H9 (cell line): ENCODE data around the gene CLTCL1. TPM values are rescaled to one million over a fixed set of nuclear protein-coding genes. Genes with fewer than 3 reads are reported as not detected.

ENCODE experiments used
- DNase-seq: peaks from one replicate; pipeline ENCODE4 v3.0.0-alpha.2; 2017
- H2AFZ ChIP-seq: one replicate; pipeline ENCODE4 v1.6.1; 2013; ENCODE audit warnings: mild to moderate bottlenecking, low read length, control low read depth, moderate library complexity
- H2AK5ac ChIP-seq: 2 replicates; pipeline ENCODE4 v1.6.1; 2013; ENCODE audit warnings: low read length, control low read depth, mixed read lengths; ENCODE audit not compliant: insufficient read length
- H2BK120ac ChIP-seq: one replicate; pipeline ENCODE4 v1.6.1; 2013; ENCODE audit warnings: low read depth, mild to moderate bottlenecking, low read length, control low read depth, inconsistent platforms; ENCODE audit not compliant: poor library complexity, severe bottlenecking
- H2BK12ac ChIP-seq: 2 replicates; pipeline ENCODE4 v1.6.1; 2013; ENCODE audit warnings: low read length, control low read depth, mixed read lengths, low read depth; ENCODE audit not compliant: insufficient read length
- H2BK15ac ChIP-seq: 2 replicates; pipeline ENCODE4 v1.6.1; 2013; ENCODE audit warnings: low read depth, low read length, control low read depth
- H2BK20ac ChIP-seq: one replicate; pipeline ENCODE4 v1.6.1; 2013; ENCODE audit warnings: low read depth, mild to moderate bottlenecking, low read length, control low read depth, inconsistent platforms; ENCODE audit not compliant: poor library complexity, severe bottlenecking
- H2BK5ac ChIP-seq: 2 replicates; pipeline ENCODE4 v1.6.1; 2013; ENCODE audit warnings: low read length, control low read depth, mixed read lengths; ENCODE audit not compliant: insufficient read length
- H3K14ac ChIP-seq: 2 replicates; pipeline ENCODE4 v1.6.1; 2013; ENCODE audit warnings: low read length, control low read depth; ENCODE audit not compliant: insufficient read depth
- H3K18ac ChIP-seq: 2 replicates; pipeline ENCODE4 v1.6.1; 2013; ENCODE audit warnings: low read depth, mild to moderate bottlenecking, mixed read lengths, low read length, control low read depth; ENCODE audit not compliant: insufficient read length
- H3K23ac ChIP-seq: 2 replicates; pipeline ENCODE4 v1.6.1; 2013; ENCODE audit warnings: low read length, control low read depth, mixed read lengths, low read depth; ENCODE audit not compliant: insufficient read length
- H3K23me2 ChIP-seq: 2 replicates; pipeline ENCODE4 v1.6.1; 2013; ENCODE audit warnings: low read depth, mild to moderate bottlenecking, mixed read lengths, low read length, control low read depth; ENCODE audit not compliant: insufficient read length, poor library complexity, severe bottlenecking
- H3K27ac ChIP-seq: 2 replicates; pipeline ENCODE4 v1.5.1; 2013; ENCODE audit warnings: low read length, control low read depth, mixed read lengths, low read depth; ENCODE audit not compliant: insufficient read length
- H3K27me3 ChIP-seq: 2 replicates; pipeline ENCODE4 v1.6.1; 2013; ENCODE audit warnings: low read length, control low read depth, inconsistent platforms; ENCODE audit not compliant: insufficient read depth
- H3K4ac ChIP-seq: 2 replicates; pipeline ENCODE4 v1.6.1; 2013; ENCODE audit warnings: low read depth, mild to moderate bottlenecking, control low read depth, inconsistent platforms, low read length, moderate library complexity
- H3K4me1 ChIP-seq: 2 replicates; pipeline ENCODE4 v1.6.1; 2013; ENCODE audit warnings: low read length, control low read depth, inconsistent platforms; ENCODE audit not compliant: insufficient read depth
- H3K4me2 ChIP-seq: 2 replicates; pipeline ENCODE4 v1.6.1; 2013; ENCODE audit warnings: low read length, control low read depth, mixed read lengths; ENCODE audit not compliant: insufficient read length, insufficient read depth
- H3K56ac ChIP-seq: 2 replicates; pipeline ENCODE4 v1.6.1; 2013; ENCODE audit warnings: low read depth, mild to moderate bottlenecking, mixed read lengths, low read length, control low read depth; ENCODE audit not compliant: insufficient read length
- H3K79me1 ChIP-seq: 2 replicates; pipeline ENCODE4 v1.6.1; 2013; ENCODE audit warnings: low read depth, mild to moderate bottlenecking, moderate library complexity, low read length, control low read depth, inconsistent platforms; ENCODE audit not compliant: insufficient read depth, poor library complexity, severe bottlenecking
- H3K79me2 ChIP-seq: 2 replicates; pipeline ENCODE4 v1.6.1; 2013; ENCODE audit warnings: low read length, control low read depth, inconsistent platforms; ENCODE audit not compliant: insufficient read depth
- H3K9ac ChIP-seq: 2 replicates; pipeline ENCODE4 v1.6.1; 2013; ENCODE audit warnings: low read length, control low read depth, mixed read lengths; ENCODE audit not compliant: insufficient read length; ENCODE audit errors: extremely low read depth
- H3K9me3 ChIP-seq: one replicate; pipeline ENCODE4 v1.6.1; 2013; ENCODE audit warnings: low read depth, low read length, inconsistent platforms; ENCODE audit not compliant: control insufficient read depth
- H3T11ph ChIP-seq: one replicate; pipeline ENCODE4 v1.6.1; 2013; ENCODE audit warnings: mild to moderate bottlenecking, low read length, control low read depth, inconsistent platforms
- H4K20me1 ChIP-seq: one replicate; pipeline ENCODE4 v1.6.1; 2013; ENCODE audit not compliant: control insufficient read depth, insufficient read length, insufficient read depth
- H4K5ac ChIP-seq: 2 replicates; pipeline ENCODE4 v1.6.1; 2013; ENCODE audit warnings: low read depth, mild to moderate bottlenecking, mixed read lengths, low read length, control low read depth; ENCODE audit not compliant: insufficient read length
- H4K8ac ChIP-seq: replicated peaks from 2 replicates; pipeline ENCODE4 v1.6.1; 2013; ENCODE audit warnings: low read length, control low read depth, mixed read lengths, low read depth; ENCODE audit not compliant: insufficient read length
- H4K91ac ChIP-seq: 2 replicates; pipeline ENCODE4 v1.6.1; 2013; ENCODE audit warnings: low read depth, mild to moderate bottlenecking, moderate library complexity, mixed read lengths, low read length, control low read depth; ENCODE audit not compliant: insufficient read length
- H3K27ac Mint-ChIP-seq, 3 experiments: 2 replicates in 2 of 3; 3 replicates in 1 of 3; pipeline ENCODE4 v1.8.0; 2020 to 2021; ENCODE audit warnings: mixed read lengths in 3 of 3, mild to moderate bottlenecking in 1 of 3, moderate library complexity in 1 of 3
- H3K27me3 Mint-ChIP-seq: 2 replicates; pipeline ENCODE4 v1.8.0; 2021; ENCODE audit warnings: low read depth, mild to moderate bottlenecking, moderate library complexity, mixed read lengths
- H3K36me3 Mint-ChIP-seq, 3 experiments: 2 replicates in 2 of 3; 3 replicates in 1 of 3; pipeline ENCODE4 v1.8.0; 2020 to 2021; ENCODE audit warnings: low read depth in 3 of 3, mixed read lengths in 3 of 3; ENCODE audit not compliant: insufficient read depth in 1 of 3
- H3K4me1 Mint-ChIP-seq, 2 experiments: 2 replicates each; pipeline ENCODE4 v1.8.0; 2020; ENCODE audit warnings: mixed read lengths in 2 of 2
- H3K4me3 Mint-ChIP-seq, 2 experiments: 2 replicates in 1 of 2; 3 replicates in 1 of 2; pipeline ENCODE4 v1.8.0; 2020 to 2021; ENCODE audit warnings: mild to moderate bottlenecking in 2 of 2, mixed read lengths in 2 of 2, moderate library complexity in 1 of 2
- H3K9me3 Mint-ChIP-seq, 2 experiments: 2 replicates in 1 of 2; 3 replicates in 1 of 2; pipeline ENCODE4 v1.8.0; 2020; ENCODE audit warnings: mild to moderate bottlenecking in 2 of 2, mixed read lengths in 2 of 2, moderate library complexity in 1 of 2
- CTCF ChIP-seq: fragments of 200-600 bp; sonication (generic); conservative IDR thresholded peaks from 3 replicates; pipeline ENCODE4 v1.8.0; 2021; ENCODE audit warnings: antibody characterized with exemption, mild to moderate bottlenecking
- WGBS: extraction: QIAGEN DNeasy Blood & Tissue Kit; methylation state at CpG from one replicate; pipeline ENCODE4 v1.1.7; 2013; ENCODE audit warnings: missing lambda C conversion rate, low lambda C conversion rate, mixed read lengths; ENCODE audit not compliant: insufficient read length; ENCODE audit errors: extremely low coverage; 5-methylcytosine and 5-hydroxymethylcytosine counted together
- total RNA-seq: library from RNA; stranded (reverse); gene quantifications from 2 replicates; pipeline ENCODE4 v1.2.1, GENCODE V29; 2021

The CLTCL1 gene
- total RNA-seq, 1 experiment from 2014 or later = 11.1 TPM

GRCh38 chr22:19193879-19194278 lies 97.6 kb downstream of the CLTCL1 start:
- H3T11ph ChIP-seq = no peak overlapping the region
- no peak overlapping the region for H3K9ac ChIP-seq
- H2BK12ac ChIP-seq = no peak overlapping the region
- H4K8ac ChIP-seq = no peak overlapping the region
- no peak overlapping the region for H2BK20ac ChIP-seq
- H2AK5ac ChIP-seq = no peak overlapping the region
- H2BK120ac ChIP-seq = no peak overlapping the region
- no CpG with 5 or more reads among the region's 6 CpGs for WGBS
- H3K4me1 ChIP-seq = no peaks in the 10 kb centered on the region
- H4K5ac ChIP-seq = no peak overlapping the region
- no peak overlapping the region for H2BK5ac ChIP-seq
- H3K4ac ChIP-seq = no peak overlapping the region
- H2BK15ac ChIP-seq = no peak overlapping the region
- H3K4me2 ChIP-seq = no peak overlapping the region
- H3K23ac ChIP-seq = no peak overlapping the region
- no peak for TF ChIP-seq CTCF
- H3K79me2 ChIP-seq = no peaks in the 10 kb centered on the region
- no peak overlapping the region for H3K4me3 Mint-ChIP-seq
- no peak overlapping the region for H3K27ac ChIP-seq
- H3K14ac ChIP-seq = no peak overlapping the region
- no peaks in the 10 kb centered on the region for H3K9me3 ChIP-seq
- H4K91ac ChIP-seq = no peak overlapping the region
- H2AFZ ChIP-seq = no peak overlapping the region
- peaks cover 27 to 61% (median 56%) of the 10 kb centered on the region in 3 experiments for H3K36me3 Mint-ChIP-seq
- no peak overlapping the region for H3K27ac Mint-ChIP-seq
- no peaks in the 10 kb centered on the region for H4K20me1 ChIP-seq
- no peaks in the 10 kb centered on the region for H3K27me3 ChIP-seq
- H3K4me1 Mint-ChIP-seq = peaks cover 7% of the 10 kb centered on the region in 2 experiments
- no peak for DNase-seq
- no peaks in the 10 kb centered on the region for H3K79me1 ChIP-seq
- no peak overlapping the region for H3K56ac ChIP-seq
- no peaks in the 10 kb centered on the region for H3K27me3 Mint-ChIP-seq
- no peak overlapping the region for H3K18ac ChIP-seq
- H3K23me2 ChIP-seq = no peaks in the 10 kb centered on the region
- no peaks in the 10 kb centered on the region; a peak in 1 of 5 replicates for H3K9me3 Mint-ChIP-seq
